Lung (tissue), 13 donors: ENCODE data around the gene TASL. TPM values are rescaled to one million over a fixed set of nuclear protein-coding genes. Genes with fewer than 3 reads are reported as not detected.

ENCODE experiments used
- ATAC-seq: fragments of 200-7000 bp; cut with Tn5 transposase; one replicate; pipeline ENCODE4 v1.9.1; 2020; ENCODE audit warnings: moderate number of reproducible peaks; ENCODE audit not compliant: insufficient read depth, low FRiP score
- DNase-seq, 3 donors: peaks; one replicate each; pipeline ENCODE4 v3.0.0-alpha.2; 2013 to 2017
- H3K27ac ChIP-seq, 2 donors: one replicate each; pipeline ENCODE4 v1.5.1; 2013; ENCODE audit warnings: mild to moderate bottlenecking in 2 of 2, moderate library complexity in 2 of 2, control low read depth in 1 of 2, inconsistent platforms in 1 of 2, low read depth in 1 of 2, low read length in 1 of 2
- H3K27me3 ChIP-seq, 3 donors: one replicate each; pipeline ENCODE4 v1.5.1; 2013; ENCODE audit warnings: low read length in 2 of 3; ENCODE audit not compliant: control insufficient read depth in 3 of 3, insufficient read depth in 3 of 3
- H3K36me3 ChIP-seq, 4 donors: one replicate each; pipeline ENCODE4 v1.5.1; 2013; ENCODE audit warnings: low read length in 4 of 4, mild to moderate bottlenecking in 1 of 4, moderate library complexity in 1 of 4; ENCODE audit not compliant: control insufficient read depth in 4 of 4, insufficient read depth in 4 of 4
- H3K4me1 ChIP-seq, 5 donors: one replicate each; pipeline ENCODE4 v1.5.1; 2013; ENCODE audit warnings: low read length in 5 of 5, mild to moderate bottlenecking in 2 of 5, moderate library complexity in 1 of 5; ENCODE audit not compliant: control insufficient read depth in 5 of 5, insufficient read depth in 5 of 5
- H3K4me3 ChIP-seq: one replicate; pipeline ENCODE4 v1.5.1; 2013; ENCODE audit warnings: mild to moderate bottlenecking, control low read depth, moderate library complexity
- H3K9ac ChIP-seq, 2 donors: one replicate each; pipeline ENCODE4 v1.5.1; 2013; ENCODE audit warnings: low read length in 2 of 2, control low read depth in 1 of 2; ENCODE audit not compliant: insufficient read depth in 1 of 2
- H3K9me3 ChIP-seq, 4 donors: one replicate each; pipeline ENCODE4 v1.5.1; 2013; ENCODE audit warnings: low read length in 3 of 4, mild to moderate bottlenecking in 1 of 4, moderate library complexity in 1 of 4; ENCODE audit not compliant: control insufficient read depth in 4 of 4, insufficient read depth in 3 of 4
- CTCF ChIP-seq: IDR thresholded peaks from 2 replicates; pipeline ENCODE4 v1.5.1; 2012; ENCODE audit warnings: mild to moderate bottlenecking; ENCODE audit errors: control extremely low read depth, extremely low read depth
- WGBS, 2 donors: extraction: QIAGEN DNeasy Blood & Tissue Kit; methylation state at CpG; one replicate each; pipeline ENCODE4 v1.1.7; 2013; 5-methylcytosine and 5-hydroxymethylcytosine counted together
- polyA plus RNA-seq, 2 donors: library from polyadenylated mRNA; stranded (reverse); fragments of 200-250 nt; gene quantifications; one replicate each; pipeline ENCODE4 v1.2.1, GENCODE V29; 2013
- small RNA-seq: library from RNA; depleted of rRNA; stranded (forward); fragments of <200 nt; gene quantifications from one replicate; pipeline ENCODE3, GENCODE V24; 2014; ENCODE audit warnings: low replicate concordance
- total RNA-seq, 2 donors: library from RNA; depleted of rRNA in 1 of 2; stranded (reverse); fragments of >200 nt in 1 of 2; gene quantifications; one replicate each; pipeline ENCODE4 v1.2.1, GENCODE V29; 2014 to 2021
- donor health status: control.
- donor health status: control.
- donor health status: Bipolar disorder and iron deficiency.
- donor health status: healthy.
- donor health status: DM: yes; HTN: yes; CAD: no.

The TASL gene
- total and polyA plus RNA-seq, 4 donors, result 2.1 to 4.6 (median 3.2) TPM

DNA sequence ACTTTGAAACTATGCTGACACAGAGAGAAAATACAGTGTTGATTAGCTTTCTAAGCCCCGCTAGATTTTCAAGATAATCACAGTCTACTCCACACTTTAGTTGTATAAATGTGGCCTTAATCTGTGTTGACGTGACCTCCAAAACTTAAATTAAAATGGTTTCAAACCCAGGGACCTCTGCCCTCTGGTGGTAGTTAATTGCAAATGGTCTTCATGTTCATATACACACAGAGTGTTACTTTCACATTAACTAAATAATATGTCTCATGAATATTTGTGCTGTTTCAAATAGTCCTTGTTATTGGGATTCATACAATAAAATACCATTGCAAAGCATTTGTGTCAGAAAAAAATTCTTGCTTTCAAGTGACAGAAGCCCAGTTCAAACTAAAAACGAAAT is 64.3 kb downstream of the TASL start:
- ATAC-seq, result no peak
- WGBS, 2 donors, result 38 to 68% methylated on average over 3 of the region's 3 CpGs
- no peaks in the 10 kb centered on the region for H3K36me3 ChIP-seq

More for the DNA sequence above, 64.3 kb downstream of the TASL start:
- DNase-seq, result no peak
- H3K27me3 ChIP-seq, result peaks cover 0 to 6% (median 0%) of the 10 kb centered on the region in 3 donors
- no peak for TF ChIP-seq CTCF
- no peak overlapping the region for H3K27ac ChIP-seq
- H3K9ac ChIP-seq, result no peak overlapping the region
- no peaks in the 10 kb centered on the region for H3K4me1 ChIP-seq
- H3K9me3 ChIP-seq, result no peaks in the 10 kb centered on the region
- no peak overlapping the region for H3K4me3 ChIP-seq

Small RNA genes within 50 kb of the gene (small RNA-seq; reads per million reads assigned to genes)
- not detected for gene CKS1BP6

Other genes starting within 250 kb of the TASL start
- 10 to 100 TPM; 31.2 to 39.0 TPM for gene GK, start 75.7 kb upstream of the TASL start, total RNA-seq
- gene GK, start 75.7 kb upstream of the TASL start, polyA plus RNA-seq, result 10 to 100 TPM; 20.2 to 84.0 TPM